HEK293T (cell line): Measurements from ENCODE around the gene PREX1.

Source experiments
- CTCF ChIA-PET: fragments of 350-600 bp; formaldehyde crosslinking; extraction: SDS; loops from one replicate; lab custom pipeline; 2021; ENCODE audit warnings: antibody characterized with exemption, inconsistent platforms; lab: Yijun Ruan, JAX
- POLR2A ChIA-PET: fragments of 350-600 bp; formaldehyde crosslinking; extraction: SDS; loops from one replicate; lab custom pipeline; 2020; ENCODE audit warnings: antibody characterized with exemption, inconsistent platforms; lab: Yijun Ruan, JAX
- DNase-seq: peaks from one replicate; pipeline ENCODE4 v3.0.0; 2012; ENCODE audit warnings: mixed read lengths; ENCODE audit errors: extremely low spot score
- ARNT ChIP-seq: fragments of 450-650 bp; IDR thresholded peaks from 2 replicates; pipeline ENCODE4 v1.6.1; 2017; ENCODE audit warnings: mild to moderate bottlenecking
- BHLHE40 ChIP-seq: fragments of 450-650 bp; IDR thresholded peaks from 2 replicates; pipeline ENCODE4 v1.6.1; 2016; ENCODE audit warnings: mild to moderate bottlenecking, moderate library complexity, borderline replicate concordance
- CTBP1 ChIP-seq: fragments of 450-650 bp; IDR thresholded peaks from 2 replicates; pipeline ENCODE4 v1.6.1; 2016; ENCODE audit warnings: borderline replicate concordance
- ELF4 ChIP-seq: fragments of 450-650 bp; IDR thresholded peaks from 2 replicates; pipeline ENCODE4 v1.6.1; 2017; ENCODE audit warnings: antibody characterized with exemption
- FOXA1 ChIP-seq: fragments of 450-650 bp; IDR thresholded peaks from 2 replicates; pipeline ENCODE4 v1.6.1; 2016; ENCODE audit warnings: mild to moderate bottlenecking
- FOXK2 ChIP-seq: fragments of 450-650 bp; IDR thresholded peaks from 2 replicates; pipeline ENCODE4 v1.6.1; 2016; ENCODE audit warnings: mild to moderate bottlenecking
- FOXM1 ChIP-seq: fragments of 450-650 bp; IDR thresholded peaks from 2 replicates; pipeline ENCODE4 v1.6.1; 2017; ENCODE audit warnings: mild to moderate bottlenecking, borderline replicate concordance
- HDGF ChIP-seq: fragments of 450-650 bp; IDR thresholded peaks from 2 replicates; pipeline ENCODE4 v1.6.1; 2017; ENCODE audit warnings: antibody characterized with exemption, borderline replicate concordance
- L3MBTL2 ChIP-seq: fragments of 450-650 bp; conservative IDR thresholded peaks from 2 replicates; pipeline ENCODE4 v1.6.1; 2016; ENCODE audit warnings: mild to moderate bottlenecking
- LEF1 ChIP-seq: fragments of 450-650 bp; IDR thresholded peaks from 2 replicates; pipeline ENCODE4 v1.6.1; 2017; ENCODE audit warnings: mild to moderate bottlenecking, borderline replicate concordance
- NFRKB ChIP-seq: fragments of 450-650 bp; IDR thresholded peaks from 2 replicates; pipeline ENCODE4 v1.6.1; 2016; ENCODE audit warnings: mild to moderate bottlenecking, moderate library complexity
- PKNOX1 ChIP-seq: fragments of 450-650 bp; IDR thresholded peaks from 2 replicates; pipeline ENCODE4 v1.6.1; 2016
- SP1 ChIP-seq: fragments of 450-650 bp; IDR thresholded peaks from 2 replicates; pipeline ENCODE4 v1.6.1; 2017
- SUZ12 ChIP-seq: fragments of 450-650 bp; IDR thresholded peaks from 2 replicates; pipeline ENCODE4 v1.6.1; 2016; ENCODE audit warnings: mild to moderate bottlenecking
- TARDBP ChIP-seq: fragments of 450-650 bp; IDR thresholded peaks from 2 replicates; pipeline ENCODE4 v1.6.1; 2016
- ZNF384 ChIP-seq: fragments of 450-650 bp; IDR thresholded peaks from 2 replicates; pipeline ENCODE4 v1.6.1; 2016

Gene PREX1

GRCh38 chr20:48818031-48818370 lies 9.8 kb downstream of the PREX1 start:
- no peak for TF ChIP-seq HDGF
- TF ChIP-seq BHLHE40 = no peak
- TF ChIP-seq SP1 = no peak
- no peak for TF ChIP-seq FOXM1
- TF ChIP-seq ELF4 = no peak
- no peak for TF ChIP-seq NFRKB
- POLR2A ChIA-PET = no interaction called here
- CTCF ChIA-PET = no interaction called here
- DNase-seq = no peak

- DNase-seq = no peak
- TF ChIP-seq ZNF384 = no peak
- no peak for TF ChIP-seq ARNT
- no peak for TF ChIP-seq SUZ12
- no peak for TF ChIP-seq ELF4
- TF ChIP-seq BHLHE40 = no peak
- TF ChIP-seq CTBP1 = no peak
- TF ChIP-seq LEF1 = no peak
- TF ChIP-seq HDGF = no peak
- no peak for TF ChIP-seq TARDBP
- no peak for TF ChIP-seq PKNOX1
- no peak for TF ChIP-seq SP1
- no peak for TF ChIP-seq FOXK2
- TF ChIP-seq NFRKB = no peak
- TF ChIP-seq L3MBTL2 = no peak
- no peak for TF ChIP-seq FOXA1
- no peak for TF ChIP-seq FOXM1
- ChIA-PET POLR2A (no interaction called here), CTCF (no interaction called here)
Measured at GRCh38 chr20:48817367-48818030, 10.3 kb downstream of the PREX1 start.

- POLR2A ChIA-PET = no interaction called here
- TF ChIP-seq LEF1 (no peak), BHLHE40 (no peak), ARNT (no peak), CTBP1 (no peak), TARDBP (no peak), SP1 (no peak)
- no peak for DNase-seq
- CTCF ChIA-PET = no interaction called here
Measured at GRCh38 chr20:48816282-48817205, 11.3 kb downstream of the PREX1 start.

GRCh38 chr20:48815537-48815936 lies 12.3 kb downstream of the PREX1 start:
- DNase-seq = no peak
- ChIA-PET CTCF (no interaction called here), POLR2A (no interaction called here)
- no peak for TF ChIP-seq PKNOX1
- TF ChIP-seq FOXA1 = no peak
- TF ChIP-seq NFRKB = no peak
- no peak for TF ChIP-seq ARNT
- TF ChIP-seq LEF1 = no peak
- no peak for TF ChIP-seq FOXM1
- TF ChIP-seq ZNF384 = no peak
- no peak for TF ChIP-seq BHLHE40
- no peak for TF ChIP-seq SP1
- TF ChIP-seq TARDBP = no peak
- TF ChIP-seq HDGF = no peak
- TF ChIP-seq ELF4 = no peak
- TF ChIP-seq CTBP1 = no peak
- no peak for TF ChIP-seq L3MBTL2
- TF ChIP-seq SUZ12 = no peak
- TF ChIP-seq FOXK2 = no peak

- ChIA-PET CTCF (no interaction called here), POLR2A (no interaction called here)
- DNase-seq = no peak
- no peak for TF ChIP-seq NFRKB
- no peak for TF ChIP-seq CTBP1
- TF ChIP-seq ARNT = no peak
- no peak for TF ChIP-seq ZNF384
- no peak for TF ChIP-seq TARDBP
- no peak for TF ChIP-seq HDGF
- TF ChIP-seq ELF4 = no peak
- no peak for TF ChIP-seq L3MBTL2
- no peak for TF ChIP-seq PKNOX1
- no peak for TF ChIP-seq SP1
- TF ChIP-seq FOXM1 = no peak
- TF ChIP-seq SUZ12 = no peak
Measured at GRCh38 chr20:48814633-48815032, 13.2 kb downstream of the PREX1 start.

- POLR2A ChIA-PET = no interaction called here
- CTCF ChIA-PET = no interaction called here
- TF ChIP-seq ZNF384 (no peak), NFRKB (no peak), PKNOX1 (peak; percentile 43; the same call in 1 of the 2 replicates)
Measured at GRCh38 chr20:48813930-48814546, 13.8 kb downstream of the PREX1 start.

More at GRCh38 chr20:48813930-48814546, 13.8 kb downstream of the PREX1 start:
- DNase-seq = no peak
